ENCODE data around the gene DNASE1L2. TPM values are rescaled to one million over a fixed set of nuclear protein-coding genes. Genes with fewer than 3 reads are reported as not detected.

Gene DNASE1L2
- total RNA-seq, 1 experiment from 2014 or later, result 1.5 TPM

- Mint-ChIP-seq H3K4me3 (ENCODE audit: unreplicated experiment) (peak overlapping the region; percentile 77), H3K9me3 (ENCODE audit: unreplicated experiment) (no peaks in the 10 kb centered on the region), H3K4me1 (ENCODE audit: insufficient read depth, unreplicated experiment) (peaks cover 18% of the 10 kb centered on the region), H3K36me3 (ENCODE audit: insufficient read depth, unreplicated experiment) (peaks cover 18% of the 10 kb centered on the region), H3K27ac (ENCODE audit: low read depth, unreplicated experiment) (peak overlapping the region; percentile 33), H3K27me3 (ENCODE audit: insufficient read depth, unreplicated experiment) (no peaks in the 10 kb centered on the region)
- TSS peak; percentile 61 for BruUV-seq (replicated peaks)
- no peak for TF ChIP-seq CTCF (IDR thresholded peaks at IDR 0.05; ENCODE audit: unreplicated experiment)
- DNase-seq (ENCODE audit: unreplicated experiment), result no peak
- intact Hi-C loops (cut with micrococcal nuclease), result loop anchor here (5.0 kb wide), 1 partner anchor 62 kb away; no protein-coding TSS in a partner anchor
- POLR2A ChIA-PET, result interaction anchor here (0.6 to 3.3 kb wide), 19 partner anchors 8 to 863 kb away, joined by 3 to 40 read pairs (median 4); partner anchors contain the start of genes CASKIN1, E4F1, ECI1 and MLST8
- CTCF ChIA-PET, result interaction anchor here (0.9 to 1.3 kb wide), 2 partner anchors 37 to 93 kb away, joined by 3 to 4 read pairs; partner anchors contain the start of gene ECI1
Observed at GRCh38 chr16:2213817-2214718, 22.2 kb upstream of the DNASE1L2 start.

GRCh38 chr16:2214719-2214968 lies 21.6 kb upstream of the DNASE1L2 start, which contains the start of gene PGP:
Gene PGP, minus strand, starts transcription at chr16:2214840. Its CDS starts 63 bp downstream, at chr16:2214777.
- ChIA-PET CTCF (interaction anchor here (0.9 to 1.3 kb wide), 2 partner anchors 37 to 93 kb away, joined by 3 to 4 read pairs; partner anchors contain the start of gene ECI1), POLR2A (interaction anchor here (0.6 to 3.3 kb wide), 20 partner anchors 8 to 864 kb away, joined by 3 to 40 read pairs (median 4); partner anchors contain the start of genes CASKIN1, E4F1, ECI1 and MLST8)
- H3K4me1 Mint-ChIP-seq (ENCODE audit: insufficient read depth, unreplicated experiment), result peaks cover 18% of the 10 kb centered on the region
- peaks cover 17% of the 10 kb centered on the region for H3K36me3 Mint-ChIP-seq (ENCODE audit: insufficient read depth, unreplicated experiment)
- no TSS peak for BruUV-seq (replicated peaks)
- TF ChIP-seq CTCF (IDR thresholded peaks at IDR 0.05; ENCODE audit: unreplicated experiment), result no peak
- no peaks in the 10 kb centered on the region for H3K9me3 Mint-ChIP-seq (ENCODE audit: unreplicated experiment)
- H3K4me3 Mint-ChIP-seq (ENCODE audit: unreplicated experiment), result peak within 1 kb of the TSS; percentile 77
- no peak for DNase-seq (ENCODE audit: unreplicated experiment)
- intact Hi-C loops (cut with micrococcal nuclease), result loop anchor here (5.0 kb wide), 1 partner anchor 62 kb away; no protein-coding TSS in a partner anchor
- H3K27ac Mint-ChIP-seq (ENCODE audit: low read depth, unreplicated experiment), result peak within 1 kb of the TSS; percentile 57
- H3K27me3 Mint-ChIP-seq (ENCODE audit: insufficient read depth, unreplicated experiment), result no peaks in the 10 kb centered on the region

GRCh38 chr16:2216330-2216729 lies 19.9 kb upstream of the DNASE1L2 start:
- Mint-ChIP-seq H3K27ac (ENCODE audit: low read depth, unreplicated experiment) (peak overlapping the region; percentile 57), H3K9me3 (ENCODE audit: unreplicated experiment) (no peaks in the 10 kb centered on the region), H3K4me1 (ENCODE audit: insufficient read depth, unreplicated experiment) (peaks cover 18% of the 10 kb centered on the region), H3K4me3 (ENCODE audit: unreplicated experiment) (peak overlapping the region; percentile 77), H3K27me3 (ENCODE audit: insufficient read depth, unreplicated experiment) (no peaks in the 10 kb centered on the region), H3K36me3 (ENCODE audit: insufficient read depth, unreplicated experiment) (peaks cover 11% of the 10 kb centered on the region)
- ChIA-PET POLR2A (interaction anchor here (1.0 to 3.3 kb wide), 6 partner anchors 10 to 302 kb away, joined by 3 to 40 read pairs (median 4); partner anchors contain the start of genes ECI1, MLST8 and TRAF7), CTCF (interaction anchor here (0.6 to 1.3 kb wide), 3 partner anchors 10 to 472 kb away, joined by 3 read pairs; no protein-coding TSS in a partner anchor)
- TF ChIP-seq CTCF (IDR thresholded peaks at IDR 0.05; ENCODE audit: unreplicated experiment), result no peak
- no TSS peak for BruUV-seq (replicated peaks)
- no peak for DNase-seq (ENCODE audit: unreplicated experiment)
- intact Hi-C loops (cut with micrococcal nuclease), result no loop called here
